Mucosa of rectum (tissue), 2 donors: ENCODE data around the gene FILIP1L.

Source experiments
- H3K27ac ChIP-seq, 2 donors: one replicate each; pipeline ENCODE4 v1.7.0; 2013; ENCODE audit warnings: inconsistent platforms in 2 of 2, low read depth in 2 of 2, low read length in 2 of 2
- H3K27me3 ChIP-seq, 2 donors: one replicate each; pipeline ENCODE4 v1.7.0; 2013; ENCODE audit warnings: low read length in 2 of 2; ENCODE audit not compliant: control insufficient read depth in 2 of 2, insufficient read depth in 2 of 2
- H3K36me3 ChIP-seq, 2 donors: one replicate each; pipeline ENCODE4 v1.7.0; 2013; ENCODE audit warnings: low read length in 2 of 2; ENCODE audit not compliant: control insufficient read depth in 2 of 2, insufficient read depth in 2 of 2
- H3K4me1 ChIP-seq, 2 donors: one replicate each; pipeline ENCODE4 v1.7.0; 2013; ENCODE audit warnings: low read length in 2 of 2, mild to moderate bottlenecking in 1 of 2; ENCODE audit not compliant: control insufficient read depth in 2 of 2, insufficient read depth in 2 of 2
- H3K4me3 ChIP-seq, 2 donors: one replicate each; pipeline ENCODE4 v1.7.0; 2013; ENCODE audit warnings: low read length in 2 of 2
- H3K9ac ChIP-seq, 2 donors: one replicate each; pipeline ENCODE4 v1.7.0; 2013; ENCODE audit warnings: low read length in 2 of 2, low read depth in 1 of 2, mild to moderate bottlenecking in 1 of 2
- H3K9me3 ChIP-seq, 2 donors: one replicate each; pipeline ENCODE4 v1.7.0; 2013; ENCODE audit warnings: low read length in 2 of 2; ENCODE audit not compliant: control insufficient read depth in 2 of 2
- donor health status: healthy.
- donor health status: Normal muscosa, but diverticular disease.

The FILIP1L gene

GRCh38 chr3:99957151-99957796 lies 157.0 kb downstream of the FILIP1L start:
- Histone ChIP-seq H3K4me3 (no peak overlapping the region), H3K9me3 (no peaks in the 10 kb centered on the region), H3K27ac (no peak overlapping the region), H3K4me1 (no peaks in the 10 kb centered on the region), H3K27me3 (no peaks in the 10 kb centered on the region), H3K9ac (no peak overlapping the region), H3K36me3 (no peaks in the 10 kb centered on the region)

GRCh38 chr3:99955773-99956562 lies 158.3 kb downstream of the FILIP1L start:
- Histone ChIP-seq H3K9ac (no peak overlapping the region), H3K9me3 (no peaks in the 10 kb centered on the region), H3K27ac (no peak overlapping the region), H3K27me3 (no peaks in the 10 kb centered on the region), H3K4me3 (no peak overlapping the region), H3K36me3 (no peaks in the 10 kb centered on the region), H3K4me1 (no peaks in the 10 kb centered on the region)

- Histone ChIP-seq H3K27me3 (no peaks in the 10 kb centered on the region), H3K9ac (no peak overlapping the region), H3K36me3 (no peaks in the 10 kb centered on the region), H3K4me3 (no peak overlapping the region), H3K27ac (no peak overlapping the region), H3K9me3 (no peaks in the 10 kb centered on the region), H3K4me1 (no peaks in the 10 kb centered on the region)
These were observed 159.2 kb downstream of the FILIP1L start for GRCh38 chr3:99954914-99955644.

GRCh38 chr3:99953596-99953995 lies 160.7 kb downstream of the FILIP1L start:
- Histone ChIP-seq H3K27ac (no peak overlapping the region), H3K9ac (no peak overlapping the region), H3K27me3 (no peaks in the 10 kb centered on the region), H3K9me3 (no peaks in the 10 kb centered on the region), H3K4me1 (peaks cover 0 to 3% of the 10 kb centered on the region in 2 donors), H3K36me3 (no peaks in the 10 kb centered on the region), H3K4me3 (no peak overlapping the region)

GRCh38 chr3:99952306-99952705 lies 162.0 kb downstream of the FILIP1L start:
- H3K36me3 ChIP-seq = no peaks in the 10 kb centered on the region
- H3K4me1 ChIP-seq = peaks cover 0 to 3% of the 10 kb centered on the region in 2 donors
- H3K4me3 ChIP-seq = no peak overlapping the region
- H3K9ac ChIP-seq = no peak overlapping the region
- H3K9me3 ChIP-seq = no peaks in the 10 kb centered on the region
- no peak overlapping the region for H3K27ac ChIP-seq
- H3K27me3 ChIP-seq = no peaks in the 10 kb centered on the region

GRCh38 chr3:99951701-99952100 lies 162.6 kb downstream of the FILIP1L start:
- H3K4me3 ChIP-seq = no peak overlapping the region

GRCh38 chr3:99950921-99951320 lies 163.4 kb downstream of the FILIP1L start:
- no peak overlapping the region for H3K9ac ChIP-seq
- H3K9me3 ChIP-seq = no peaks in the 10 kb centered on the region
- peaks cover 0 to 3% of the 10 kb centered on the region in 2 donors for H3K4me1 ChIP-seq
- no peaks in the 10 kb centered on the region for H3K36me3 ChIP-seq
- H3K27ac ChIP-seq = no peak overlapping the region
- H3K27me3 ChIP-seq = no peaks in the 10 kb centered on the region
- H3K4me3 ChIP-seq = no peak overlapping the region

More at GRCh38 chr3:99951701-99952100, 162.6 kb downstream of the FILIP1L start:
- H3K9ac ChIP-seq = no peak overlapping the region
- peaks cover 0 to 3% of the 10 kb centered on the region in 2 donors for H3K4me1 ChIP-seq
- H3K27ac ChIP-seq = no peak overlapping the region
- H3K9me3 ChIP-seq = no peaks in the 10 kb centered on the region
- no peaks in the 10 kb centered on the region for H3K36me3 ChIP-seq
- no peaks in the 10 kb centered on the region for H3K27me3 ChIP-seq

- Histone ChIP-seq H3K9me3 (no peaks in the 10 kb centered on the region), H3K36me3 (no peaks in the 10 kb centered on the region), H3K9ac (no peak overlapping the region), H3K27me3 (no peaks in the 10 kb centered on the region), H3K27ac (no peak overlapping the region), H3K4me3 (no peak overlapping the region), H3K4me1 (peaks cover 2 to 7% of the 10 kb centered on the region in 2 donors)
These were observed 164.2 kb downstream of the FILIP1L start for GRCh38 chr3:99949956-99950670.

GRCh38 chr3:99948467-99949089 lies 165.7 kb downstream of the FILIP1L start:
- Histone ChIP-seq H3K36me3 (no peaks in the 10 kb centered on the region), H3K9ac (no peak overlapping the region), H3K27ac (no peak overlapping the region), H3K4me3 (no peak overlapping the region), H3K27me3 (no peaks in the 10 kb centered on the region), H3K4me1 (peaks cover 4 to 15% of the 10 kb centered on the region in 2 donors), H3K9me3 (no peaks in the 10 kb centered on the region)
